ENCODE measurements around the gene MCOLN2. TPM values are rescaled to one million over a fixed set of nuclear protein-coding genes. Genes with fewer than 3 reads are reported as not detected.

MCOLN2 gene
- total and polyA plus RNA-seq, 2 donors (not counting 1 experiment from before 2014, with no cell fraction given): 23.9 to 25.8 TPM

DNA sequence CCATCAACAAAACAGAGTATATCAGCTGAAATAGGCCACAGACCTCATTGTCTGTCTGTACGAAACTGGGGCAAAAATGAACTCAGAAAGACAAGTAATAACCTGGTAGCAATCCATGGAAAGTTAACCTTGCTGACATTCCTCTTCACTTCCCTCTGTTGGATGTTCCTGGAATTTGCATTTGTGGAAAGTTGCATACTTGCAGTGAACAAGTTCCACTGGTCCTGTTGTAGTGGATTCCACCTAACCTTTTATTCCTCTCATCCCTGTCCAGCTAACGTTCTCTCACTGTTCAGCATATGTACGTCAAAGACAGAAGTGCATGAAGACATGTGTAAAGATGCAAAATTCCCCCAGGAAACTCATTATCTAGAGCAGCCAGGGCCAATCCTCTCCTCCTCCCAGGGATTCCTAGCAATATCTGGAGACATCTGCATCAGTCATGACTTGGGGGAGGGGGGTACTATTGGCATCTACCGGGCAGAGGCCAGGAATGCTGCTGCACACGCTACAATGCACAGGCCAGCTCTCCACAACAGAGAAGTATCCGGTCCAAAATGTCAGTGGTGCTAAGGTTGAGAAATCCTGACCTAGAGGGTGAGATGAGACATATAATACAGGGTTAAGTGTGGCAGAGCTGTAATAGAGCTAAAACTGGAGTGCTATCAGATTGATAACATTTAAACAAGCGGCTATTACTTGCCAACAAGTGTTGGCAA is 112.1 kb downstream of the MCOLN2 start:
- Histone ChIP-seq H3K4me2 (replicated peaks; ENCODE audit: low read depth, low read length, poor library complexity, severe bottlenecking) (no peak overlapping the region), H3K9ac (ENCODE audit: low read length) (no peak overlapping the region), H2AFZ (ENCODE audit: insufficient read depth, low read depth, low read length, poor library complexity, severe bottlenecking) (no peak overlapping the region), H3K27ac (ENCODE audit: low read length in 2 of 2) (no peak overlapping the region), H3K79me2 (ENCODE audit: control insufficient read depth, insufficient read depth, low read length) (no peaks in the 10 kb centered on the region), H3K36me3 (replicated peaks in 1 of 2; ENCODE audit: control extremely low read depth in 1 of 2, control insufficient read depth in 1 of 2, extremely low read depth in 1 of 2, insufficient read depth in 2 of 2, low read length in 1 of 2) (no peaks in the 10 kb centered on the region), H4K20me1 (ENCODE audit: control insufficient read depth, insufficient read depth, low read length, poor library complexity, severe bottlenecking) (no peaks in the 10 kb centered on the region), H3K4me3 (ENCODE audit: control extremely low read depth in 1 of 5, extremely low read depth in 1 of 5, insufficient read depth in 1 of 5, low read depth in 2 of 5, low read length in 4 of 5) (no peak overlapping the region), H3K4me1 (ENCODE audit: control insufficient read depth in 2 of 2, insufficient read depth in 2 of 2, low read length in 2 of 2) (no peaks in the 10 kb centered on the region), H3K9me3 (ENCODE audit: control extremely low read depth in 1 of 3, control insufficient read depth in 2 of 3, insufficient read depth in 1 of 3, low read length in 2 of 3) (no peaks in the 10 kb centered on the region), H3K27me3 (replicated peaks in 1 of 4; ENCODE audit: control extremely low read depth in 1 of 4, control insufficient read depth in 3 of 4, insufficient read depth in 4 of 4, low read length in 3 of 4) (peaks cover 0 to 4% (median 0%) of the 10 kb centered on the region in 4 experiments)
- intact Hi-C loops (cut with micrococcal nuclease): no loop called here
- ChIA-PET POLR2A (no interaction called here), CTCF (no interaction called here)
- H3K27me3 Mint-ChIP-seq: peaks cover 22% of the 10 kb centered on the region
- H3K4me1 Mint-ChIP-seq: no peaks in the 10 kb centered on the region
- DNase-seq (no peak), ATAC-seq (ENCODE audit: low read depth) (no peak)
- 77% methylated on average over 4 of the region's 7 CpGs for WGBS (ENCODE audit: insufficient coverage)
- TF ChIP-seq EZH2 (IDR thresholded peaks at IDR 0.05; ENCODE audit: borderline replicate concordance, insufficient read depth, low read depth, low read length, poor library complexity, severe bottlenecking): no peak
- no peak overlapping the region for H3K4me3 Mint-ChIP-seq
- H3K27ac Mint-ChIP-seq: no peak overlapping the region
- peaks cover 6% of the 10 kb centered on the region for H3K9me3 Mint-ChIP-seq (ENCODE audit: insufficient read depth)

DNA sequence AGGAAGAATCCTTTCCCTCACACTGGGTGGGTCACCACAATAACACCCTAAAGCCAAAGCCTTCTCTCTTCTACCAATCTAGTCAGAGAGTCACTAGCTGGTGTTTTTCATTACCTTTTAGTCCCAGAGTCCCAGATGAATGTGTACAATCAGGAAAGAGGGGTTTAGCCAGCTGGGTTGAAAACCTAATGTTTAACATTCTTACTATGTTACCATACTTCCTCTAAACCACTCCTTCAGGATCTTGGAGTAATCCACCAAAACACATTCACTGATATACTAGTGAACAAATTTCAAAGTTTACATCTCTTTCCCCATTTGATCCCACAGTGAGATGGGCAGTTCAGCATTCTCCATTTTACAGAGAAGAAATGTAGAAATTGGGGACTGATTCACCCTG is 113.6 kb downstream of the MCOLN2 start:
- Histone ChIP-seq H3K27ac (ENCODE audit: low read length in 2 of 2) (no peak overlapping the region), H3K4me1 (ENCODE audit: control insufficient read depth in 2 of 2, insufficient read depth in 2 of 2, low read length in 2 of 2) (no peaks in the 10 kb centered on the region), H3K9ac (ENCODE audit: low read length) (no peak overlapping the region), H3K4me2 (replicated peaks; ENCODE audit: low read depth, low read length, poor library complexity, severe bottlenecking) (no peak overlapping the region), H3K9me3 (ENCODE audit: control extremely low read depth in 1 of 3, control insufficient read depth in 2 of 3, insufficient read depth in 1 of 3, low read length in 2 of 3) (no peaks in the 10 kb centered on the region), H4K20me1 (ENCODE audit: control insufficient read depth, insufficient read depth, low read length, poor library complexity, severe bottlenecking) (no peaks in the 10 kb centered on the region), H3K36me3 (replicated peaks in 1 of 2; ENCODE audit: control extremely low read depth in 1 of 2, control insufficient read depth in 1 of 2, extremely low read depth in 1 of 2, insufficient read depth in 2 of 2, low read length in 1 of 2) (no peaks in the 10 kb centered on the region), H3K4me3 (ENCODE audit: control extremely low read depth in 1 of 5, extremely low read depth in 1 of 5, insufficient read depth in 1 of 5, low read depth in 2 of 5, low read length in 4 of 5) (no peak overlapping the region), H2AFZ (ENCODE audit: insufficient read depth, low read depth, low read length, poor library complexity, severe bottlenecking) (no peak overlapping the region), H3K79me2 (ENCODE audit: control insufficient read depth, insufficient read depth, low read length) (no peaks in the 10 kb centered on the region), H3K27me3 (replicated peaks in 1 of 4; ENCODE audit: control extremely low read depth in 1 of 4, control insufficient read depth in 3 of 4, insufficient read depth in 4 of 4, low read length in 3 of 4) (peaks cover 0 to 4% (median 0%) of the 10 kb centered on the region in 4 experiments)
- intact Hi-C loops (cut with micrococcal nuclease): no loop called here
- no peak overlapping the region for H3K4me3 Mint-ChIP-seq
- ATAC-seq (ENCODE audit: low read depth) (no peak), DNase-seq (no peak)
- H3K4me1 Mint-ChIP-seq: no peaks in the 10 kb centered on the region
- TF ChIP-seq, protein P1, sequence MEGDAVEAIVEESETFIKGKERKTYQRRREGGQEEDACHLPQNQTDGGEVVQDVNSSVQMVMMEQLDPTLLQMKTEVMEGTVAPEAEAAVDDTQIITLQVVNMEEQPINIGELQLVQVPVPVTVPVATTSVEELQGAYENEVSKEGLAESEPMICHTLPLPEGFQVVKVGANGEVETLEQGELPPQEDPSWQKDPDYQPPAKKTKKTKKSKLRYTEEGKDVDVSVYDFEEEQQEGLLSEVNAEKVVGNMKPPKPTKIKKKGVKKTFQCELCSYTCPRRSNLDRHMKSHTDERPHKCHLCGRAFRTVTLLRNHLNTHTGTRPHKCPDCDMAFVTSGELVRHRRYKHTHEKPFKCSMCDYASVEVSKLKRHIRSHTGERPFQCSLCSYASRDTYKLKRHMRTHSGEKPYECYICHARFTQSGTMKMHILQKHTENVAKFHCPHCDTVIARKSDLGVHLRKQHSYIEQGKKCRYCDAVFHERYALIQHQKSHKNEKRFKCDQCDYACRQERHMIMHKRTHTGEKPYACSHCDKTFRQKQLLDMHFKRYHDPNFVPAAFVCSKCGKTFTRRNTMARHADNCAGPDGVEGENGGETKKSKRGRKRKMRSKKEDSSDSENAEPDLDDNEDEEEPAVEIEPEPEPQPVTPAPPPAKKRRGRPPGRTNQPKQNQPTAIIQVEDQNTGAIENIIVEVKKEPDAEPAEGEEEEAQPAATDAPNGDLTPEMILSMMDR (IDR thresholded peaks at IDR 0.05): no peak
- TF ChIP-seq EZH2 (IDR thresholded peaks at IDR 0.05; ENCODE audit: borderline replicate concordance, insufficient read depth, low read depth, low read length, poor library complexity, severe bottlenecking): no peak
- CTCF ChIA-PET: no interaction called here
- H3K27me3 Mint-ChIP-seq: peaks cover 23% of the 10 kb centered on the region
- POLR2A ChIA-PET: no interaction called here
- H3K27ac Mint-ChIP-seq: no peak overlapping the region
- peaks cover 6% of the 10 kb centered on the region for H3K9me3 Mint-ChIP-seq (ENCODE audit: insufficient read depth)

Measured in B cell (primary cell).